Measurements from ENCODE around the gene GAB2.

DNA sequence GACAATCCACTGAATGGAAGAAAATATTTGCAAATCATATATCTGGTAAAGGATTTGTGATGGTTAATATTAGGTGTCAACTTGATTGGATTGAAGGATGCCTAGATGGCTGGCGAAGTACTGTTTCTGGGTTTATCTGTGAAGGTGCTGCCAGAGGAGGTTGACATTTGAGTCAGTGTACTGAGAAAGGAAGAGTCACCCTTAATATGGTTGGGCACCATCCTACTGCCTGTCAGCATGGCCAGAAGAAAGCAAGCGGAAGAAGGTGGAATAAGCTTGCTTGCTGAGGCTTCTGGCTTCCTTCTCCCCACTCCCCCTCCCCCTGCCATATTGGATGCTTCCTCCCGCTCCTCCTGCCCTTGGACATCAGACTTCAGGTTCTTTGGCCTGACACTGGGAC, 101.9 kb downstream of the GAB2 start:
- TF ChIP-seq, protein P1, sequence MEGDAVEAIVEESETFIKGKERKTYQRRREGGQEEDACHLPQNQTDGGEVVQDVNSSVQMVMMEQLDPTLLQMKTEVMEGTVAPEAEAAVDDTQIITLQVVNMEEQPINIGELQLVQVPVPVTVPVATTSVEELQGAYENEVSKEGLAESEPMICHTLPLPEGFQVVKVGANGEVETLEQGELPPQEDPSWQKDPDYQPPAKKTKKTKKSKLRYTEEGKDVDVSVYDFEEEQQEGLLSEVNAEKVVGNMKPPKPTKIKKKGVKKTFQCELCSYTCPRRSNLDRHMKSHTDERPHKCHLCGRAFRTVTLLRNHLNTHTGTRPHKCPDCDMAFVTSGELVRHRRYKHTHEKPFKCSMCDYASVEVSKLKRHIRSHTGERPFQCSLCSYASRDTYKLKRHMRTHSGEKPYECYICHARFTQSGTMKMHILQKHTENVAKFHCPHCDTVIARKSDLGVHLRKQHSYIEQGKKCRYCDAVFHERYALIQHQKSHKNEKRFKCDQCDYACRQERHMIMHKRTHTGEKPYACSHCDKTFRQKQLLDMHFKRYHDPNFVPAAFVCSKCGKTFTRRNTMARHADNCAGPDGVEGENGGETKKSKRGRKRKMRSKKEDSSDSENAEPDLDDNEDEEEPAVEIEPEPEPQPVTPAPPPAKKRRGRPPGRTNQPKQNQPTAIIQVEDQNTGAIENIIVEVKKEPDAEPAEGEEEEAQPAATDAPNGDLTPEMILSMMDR (IDR thresholded peaks at IDR 0.05), result no peak
- no peak for TF ChIP-seq POLR2A (IDR thresholded peaks at IDR 0.05)
